ENCODE measurements around the gene TMIGD2.
A peak's percentile ranks its signal among the peaks of the same experiment; 100 is the strongest.
"Not testable (repeated sequence)": the region's sequence is repeated elsewhere in the genome, so short reads cannot be mapped to it uniquely, and the experiment has no call there.

TMIGD2 gene

DNA sequence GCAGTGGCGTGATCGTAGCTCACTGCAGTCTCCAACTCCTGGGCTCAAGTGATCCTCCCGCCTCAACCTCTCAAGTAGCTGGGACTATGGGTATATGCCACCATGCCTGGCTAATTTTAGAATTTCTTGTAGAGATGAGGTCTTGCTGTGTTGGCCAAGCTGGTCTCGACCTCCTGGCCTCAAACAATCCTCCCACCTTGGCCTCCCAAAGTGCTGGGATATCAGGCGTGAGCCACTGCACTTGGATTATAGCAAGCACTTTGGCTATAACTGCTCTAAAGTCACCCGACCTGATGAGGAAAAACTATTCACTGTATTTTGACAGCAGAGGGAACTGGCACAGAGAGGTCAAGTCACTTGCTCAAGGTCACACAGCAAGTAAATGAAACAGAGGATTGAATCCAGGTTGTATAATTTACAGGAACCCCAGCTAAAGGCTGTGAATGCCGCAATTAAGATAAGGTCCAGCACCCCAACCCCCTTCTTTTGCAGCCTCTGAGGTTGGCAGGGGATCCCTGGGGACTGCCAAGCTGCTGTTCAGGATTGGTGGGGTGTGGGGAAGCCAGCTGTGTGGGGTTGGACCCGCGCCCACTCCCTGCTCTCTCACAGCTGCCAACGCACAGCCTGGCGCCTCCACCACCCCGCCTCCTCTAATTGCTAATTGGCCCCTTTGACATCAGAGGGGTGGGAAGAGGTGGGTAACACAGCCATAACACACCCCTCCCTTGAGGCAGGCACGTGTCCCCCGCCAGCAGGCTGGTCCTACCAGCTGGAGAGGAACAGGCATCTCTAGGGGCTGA, 6.0 kb downstream of the TMIGD2 start:
- no peak for DNase-seq

DNA sequence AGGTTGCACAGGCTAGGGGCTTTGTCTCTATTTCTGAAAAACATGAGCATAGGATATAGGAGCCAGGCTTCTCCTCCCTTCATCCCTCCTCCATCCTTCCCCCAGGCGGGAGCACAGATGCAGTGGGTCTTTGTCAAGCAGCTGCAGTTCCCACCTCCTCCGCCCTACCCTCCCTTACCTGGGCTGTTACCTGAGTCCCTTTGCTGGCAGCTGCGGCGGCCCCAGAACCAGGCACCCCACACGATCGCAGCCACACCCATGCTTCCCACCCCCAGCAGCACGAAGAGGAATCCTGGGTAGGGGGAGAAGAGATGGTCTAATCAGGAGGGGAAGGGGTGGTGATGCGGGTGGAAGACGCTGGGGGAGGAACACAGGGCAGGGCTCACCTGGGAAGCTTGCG, 7.8 kb downstream of the TMIGD2 start:
- DNase-seq = no peak

DNA sequence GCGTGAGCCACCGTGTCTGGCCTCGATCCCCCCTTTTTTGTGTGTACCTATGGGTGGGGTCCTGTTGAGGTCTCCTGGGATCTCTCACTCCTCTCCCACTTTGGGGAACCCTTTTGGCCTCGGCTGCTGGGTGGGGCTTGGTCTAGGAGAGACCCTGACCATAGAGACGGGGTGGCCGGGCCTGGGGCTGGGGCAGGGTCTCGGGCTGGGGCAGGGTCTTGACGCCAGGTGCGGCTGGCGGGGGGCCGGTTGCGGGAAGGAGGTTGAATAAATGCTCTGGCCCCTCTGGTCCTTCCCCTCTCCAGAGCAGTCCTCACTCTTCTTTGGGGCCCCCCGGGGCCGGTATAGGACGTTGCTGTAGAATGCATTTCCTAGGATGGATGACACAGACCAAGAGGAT, 9.7 kb downstream of the TMIGD2 start:
- DNase-seq = no peak

DNA sequence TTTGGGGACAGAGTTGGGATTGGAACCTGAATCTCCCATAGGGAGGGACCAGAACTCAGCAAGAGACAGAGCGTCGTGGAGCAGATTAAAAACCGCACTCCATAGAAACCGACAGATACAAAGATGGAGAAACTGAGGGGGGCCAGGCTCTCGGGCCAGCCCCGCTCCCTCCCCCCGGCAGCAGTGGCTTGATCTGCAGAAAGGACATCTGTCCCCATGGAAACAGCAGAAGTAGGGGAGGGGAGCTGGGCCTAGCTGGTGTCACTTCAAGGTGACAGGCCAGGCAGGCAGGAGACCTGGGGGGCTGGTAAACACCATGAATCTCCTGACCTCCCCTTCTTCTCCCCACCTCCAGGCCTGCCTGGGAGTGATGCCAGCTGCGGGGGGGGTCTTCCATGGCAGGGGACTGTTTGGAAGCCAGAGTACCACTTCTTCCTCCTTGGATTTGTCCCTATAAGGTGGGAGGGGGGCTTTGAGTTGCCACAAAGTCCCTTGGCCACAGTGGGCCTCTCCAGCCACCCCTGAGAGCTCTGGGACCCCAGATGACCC, 10.9 kb downstream of the TMIGD2 start:
- no peak for DNase-seq

DNA sequence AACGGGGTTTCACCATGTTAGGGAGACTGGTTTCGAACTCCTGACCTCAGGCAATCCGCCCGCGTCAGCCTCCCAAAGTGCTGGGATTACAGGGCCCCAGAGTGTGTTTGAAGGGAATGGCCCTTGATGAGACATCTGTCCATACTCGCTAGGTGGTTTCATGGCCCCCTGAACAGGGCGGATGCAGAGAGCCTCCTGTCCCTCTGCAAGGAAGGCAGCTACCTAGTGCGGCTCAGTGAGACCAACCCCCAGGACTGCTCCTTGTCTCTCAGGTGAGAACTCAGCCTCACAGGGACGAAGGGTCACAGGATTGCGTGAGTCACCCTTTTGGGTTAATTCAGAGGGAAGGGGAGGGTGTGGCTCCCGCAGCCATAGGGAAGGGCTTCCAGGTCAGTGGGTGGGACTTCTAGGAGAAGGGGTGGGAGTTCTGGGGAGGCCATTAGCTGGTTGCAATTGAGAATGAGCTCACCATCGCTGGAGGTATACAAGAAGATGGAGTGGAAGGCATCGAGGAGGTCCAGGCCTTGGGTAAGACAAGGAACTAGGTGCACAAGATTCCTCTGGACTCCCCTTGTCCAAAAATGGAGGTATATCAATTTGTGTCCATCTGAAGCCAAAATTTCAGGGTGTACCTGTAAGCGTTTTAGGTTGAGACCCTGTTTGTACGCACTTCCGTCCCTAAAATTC, 14.0 kb downstream of the TMIGD2 start:
- no peak for DNase-seq

DNA sequence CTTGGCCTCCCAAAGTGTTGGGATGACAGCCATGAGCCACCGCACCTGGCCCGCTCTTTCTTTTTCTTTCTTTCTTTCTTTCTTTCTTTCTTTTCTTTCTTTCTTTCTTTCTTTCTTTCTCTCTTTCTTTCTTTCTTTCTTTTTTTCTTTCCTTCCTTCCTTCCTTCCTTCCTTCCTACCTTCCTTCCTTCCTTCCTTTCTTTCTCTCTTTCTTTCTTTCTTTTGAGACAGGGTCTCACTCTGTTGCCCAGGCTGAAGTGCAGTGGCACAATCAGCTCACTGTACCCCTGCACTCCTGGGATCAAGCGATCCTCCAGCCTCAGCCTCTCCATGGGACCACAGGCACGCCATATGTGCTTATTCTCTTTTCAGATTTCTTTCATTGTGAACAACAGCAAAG, 16.0 kb downstream of the TMIGD2 start:
- not testable (repeated sequence) for DNase-seq

DNA sequence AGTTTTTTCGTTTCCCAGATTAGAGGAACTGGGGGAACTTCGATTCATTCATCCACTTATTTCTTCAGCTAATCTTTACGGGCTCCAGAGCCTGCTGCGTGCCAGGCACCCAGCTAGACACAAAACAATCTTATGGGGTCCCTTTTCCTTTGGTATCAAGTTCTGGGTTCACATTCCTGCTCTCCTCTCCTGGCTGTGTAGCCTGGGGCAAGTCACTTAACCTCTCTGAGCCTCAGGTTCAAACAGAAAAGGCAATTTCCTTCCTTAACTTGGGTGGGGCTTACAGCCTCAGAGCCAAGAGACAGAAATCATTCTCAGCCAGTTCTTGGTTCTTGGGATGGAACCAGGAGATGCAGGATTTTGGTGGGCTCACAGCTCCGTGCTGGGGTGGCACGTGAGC, 17.2 kb downstream of the TMIGD2 start:
- DNase-seq = no peak

DNA sequence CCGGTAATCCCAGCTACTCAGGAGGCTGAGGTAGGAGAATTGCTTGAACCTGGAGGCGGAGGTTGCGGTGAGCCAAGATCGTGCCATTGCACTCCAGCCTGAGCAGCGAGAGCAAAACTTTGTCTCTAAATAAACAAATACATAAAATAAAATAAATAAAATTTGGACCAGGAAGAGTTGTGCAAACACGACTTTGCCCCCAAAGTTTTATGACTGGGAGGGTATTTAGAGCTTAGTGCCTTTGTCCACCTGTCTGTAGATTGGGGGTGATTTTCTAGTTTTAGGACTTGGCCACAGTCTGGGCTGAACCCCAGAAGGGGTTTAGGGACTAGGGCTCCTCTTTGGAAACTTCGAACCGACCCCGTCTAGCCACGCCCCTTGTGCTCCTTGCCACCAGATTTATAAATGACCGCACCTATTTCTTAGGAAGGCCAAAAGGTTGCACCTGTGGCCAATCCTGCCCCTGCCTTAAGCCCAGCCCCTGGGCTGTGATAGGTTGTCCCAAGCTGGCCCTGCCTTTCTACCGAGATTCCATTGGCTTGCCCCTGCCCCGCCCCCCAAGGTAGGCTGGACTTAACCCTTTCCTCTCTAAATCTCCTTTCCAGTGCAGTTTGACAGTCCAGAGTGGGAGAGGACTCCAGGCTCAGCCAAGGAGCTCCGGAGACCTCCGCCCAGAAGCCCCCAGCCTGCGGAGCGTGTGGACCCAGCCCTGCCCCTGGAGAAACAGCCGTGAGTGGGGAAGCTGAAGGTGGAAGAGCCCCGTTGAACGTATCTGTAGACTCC, 17.8 kb downstream of the TMIGD2 start:
- DNase-seq = peak; percentile 41

DNA sequence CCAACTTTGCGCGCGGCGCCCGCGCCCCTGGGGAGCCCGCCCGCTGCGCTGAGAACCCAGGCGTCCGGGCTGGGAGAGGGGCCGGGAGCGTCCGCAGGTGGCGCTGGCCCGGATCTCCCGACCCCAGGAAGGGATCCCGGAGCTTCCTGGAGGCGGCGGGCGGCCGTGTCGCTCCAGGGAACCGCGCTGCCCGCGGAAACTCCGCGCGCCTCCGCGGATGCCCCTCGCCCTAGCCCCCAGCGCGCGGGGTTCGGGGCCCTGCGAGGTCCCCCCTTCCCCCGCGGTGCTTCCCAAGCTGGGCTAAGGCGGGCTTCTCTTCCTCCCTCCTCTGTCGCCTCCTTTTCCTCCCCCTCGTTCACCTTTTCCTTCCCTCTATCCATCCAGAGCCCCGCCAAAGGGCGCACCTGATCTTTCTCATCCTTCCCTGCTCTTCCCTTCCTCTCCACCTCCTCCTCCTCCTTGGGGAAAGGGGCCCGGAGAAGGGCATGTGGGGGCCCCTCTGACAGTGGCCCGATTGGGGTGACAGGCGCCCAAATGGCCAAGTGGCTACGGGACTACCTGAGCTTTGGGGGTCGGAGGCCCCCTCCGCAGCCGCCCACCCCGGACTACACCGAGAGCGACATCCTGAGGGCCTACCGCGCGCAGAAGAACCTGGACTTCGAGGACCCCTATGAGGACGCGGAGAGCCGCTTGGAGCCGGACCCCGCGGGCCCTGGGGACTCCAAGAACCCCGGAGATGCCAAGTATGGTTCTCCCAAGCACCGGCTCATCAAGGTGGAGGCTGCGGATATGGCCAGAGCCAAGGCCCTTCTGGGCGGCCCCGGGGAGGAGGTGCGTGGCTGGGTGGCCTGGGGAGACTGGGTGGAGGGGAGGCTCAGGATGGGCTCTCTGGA, 22.4 kb downstream of the TMIGD2 start:
- DNase-seq = no peak

DNA sequence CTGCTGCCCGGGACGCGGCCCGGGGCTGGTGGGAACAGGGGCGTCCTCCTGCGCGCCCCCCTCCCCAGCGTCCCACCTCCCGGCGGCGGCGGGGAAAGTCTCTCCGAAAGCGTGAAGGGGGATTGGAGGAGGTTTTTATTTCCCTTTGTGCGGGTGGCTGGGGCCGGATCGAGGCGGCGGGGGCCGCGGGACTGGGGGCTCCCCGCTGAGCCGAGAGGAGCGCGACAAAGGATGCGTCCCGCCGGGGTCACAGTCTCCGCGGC, 23.0 kb downstream of the TMIGD2 start:
- no peak for DNase-seq

DNA sequence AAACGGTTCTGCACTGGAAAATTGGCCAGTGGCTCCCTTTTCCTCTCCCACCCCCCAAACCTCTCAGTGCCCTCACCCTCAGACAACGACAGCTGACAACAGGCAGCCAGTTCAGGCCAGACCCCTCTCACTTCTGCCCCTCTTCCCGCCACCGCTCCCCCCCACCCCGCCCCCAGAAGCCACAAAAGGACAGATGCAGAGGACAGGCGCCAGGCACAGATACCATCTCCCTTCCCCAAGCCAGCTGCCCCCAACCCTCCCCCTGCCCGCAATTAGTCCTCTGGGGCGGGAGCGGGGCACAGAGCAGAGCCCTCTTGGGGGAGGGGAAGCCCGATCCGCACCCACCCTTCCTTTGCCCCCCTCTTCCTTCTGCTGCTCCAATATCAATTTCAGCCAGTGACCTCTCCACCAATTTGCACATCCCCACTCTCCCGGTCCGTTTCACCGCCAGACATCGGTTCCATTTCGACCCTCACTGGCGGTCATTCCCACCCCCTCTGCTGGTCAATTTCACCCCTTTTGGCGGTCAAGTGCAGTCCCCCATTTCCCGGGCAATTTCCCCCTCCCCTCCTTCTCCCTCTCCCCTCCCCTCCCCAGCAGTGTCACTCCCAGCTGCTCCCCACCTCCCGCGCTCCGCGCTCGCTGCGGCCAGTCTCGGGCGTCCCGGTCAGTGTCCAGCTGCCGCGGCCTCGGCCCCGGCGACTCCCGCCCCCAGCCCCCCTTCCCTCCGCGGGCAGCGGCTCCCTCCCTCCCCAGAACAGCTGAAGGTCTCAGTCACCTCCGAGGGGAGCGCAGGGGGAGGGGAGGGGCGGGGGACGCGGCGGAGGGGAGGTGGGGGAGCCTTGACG, 23.5 kb downstream of the TMIGD2 start, which contains the start of gene SHD:
SHD (plus strand) TSS at position 848 of the 848 bp plus-strand sequence. CDS start 798 bp downstream, outside the sequence.
- DNase-seq = no peak

DNA sequence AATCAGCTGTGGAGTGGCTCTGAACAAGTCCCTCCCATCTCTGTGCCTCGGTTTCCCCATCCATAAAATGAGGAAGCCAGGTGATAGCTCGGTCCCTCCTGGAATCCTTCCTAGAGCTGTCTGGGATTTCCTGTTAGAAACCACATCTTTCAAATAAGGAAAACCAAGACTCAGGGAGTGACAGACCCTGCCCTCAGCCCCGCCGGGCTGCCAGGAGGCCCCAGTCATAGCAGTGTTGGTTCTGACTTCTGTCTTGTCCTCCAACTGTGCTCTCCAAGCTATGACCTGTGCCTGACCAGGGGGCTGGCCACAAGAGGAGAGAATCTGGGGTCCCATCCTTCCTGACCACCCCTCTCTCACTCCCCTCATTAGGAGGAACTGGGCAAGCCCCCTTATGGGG, 24.2 kb downstream of the TMIGD2 start:
- no peak for DNase-seq

DNA sequence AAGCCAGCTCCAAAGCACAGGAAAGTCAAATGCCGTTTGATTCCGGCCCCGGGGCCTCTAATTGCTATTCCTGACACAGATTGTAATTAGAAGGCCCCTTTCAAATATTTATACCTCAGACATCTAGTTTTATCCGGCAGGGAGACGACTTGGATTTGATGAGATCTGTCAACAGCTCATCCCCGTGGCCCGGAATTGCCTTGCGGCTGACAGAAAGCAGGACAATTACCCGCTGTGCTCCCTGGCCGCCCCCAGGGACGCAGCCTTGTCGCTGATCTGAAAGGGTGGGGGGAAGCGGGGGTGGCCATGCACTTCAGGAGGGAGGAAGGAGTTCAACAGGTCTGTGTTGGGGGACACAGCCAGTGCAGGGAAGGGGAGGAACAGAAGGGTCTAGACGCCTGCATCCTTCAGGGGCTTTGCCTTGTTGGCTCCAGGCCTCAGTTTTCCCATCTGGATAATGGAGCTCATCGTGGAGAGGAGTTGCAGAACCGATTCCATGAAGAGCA, 24.9 kb downstream of the TMIGD2 start:
- no peak for DNase-seq

DNA sequence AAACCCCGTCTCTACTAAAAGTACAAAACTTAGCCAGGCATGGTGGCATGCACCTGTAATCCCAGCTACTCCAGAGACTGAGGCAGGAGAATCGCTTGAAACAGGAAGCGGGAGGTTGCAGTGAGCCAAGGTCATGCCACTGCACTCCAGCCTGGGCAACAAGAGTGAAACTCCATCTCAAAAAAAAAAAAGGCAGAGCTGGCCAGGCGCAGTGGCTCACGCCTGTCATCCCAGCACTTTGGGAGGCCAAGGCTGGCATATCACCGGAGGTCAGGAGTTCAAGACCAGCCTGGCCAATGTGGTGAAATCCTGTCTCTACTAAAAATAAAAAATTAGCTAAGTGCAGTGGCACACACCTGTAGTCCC, 27.9 kb downstream of the TMIGD2 start:
- DNase-seq = not testable (repeated sequence)

DNA sequence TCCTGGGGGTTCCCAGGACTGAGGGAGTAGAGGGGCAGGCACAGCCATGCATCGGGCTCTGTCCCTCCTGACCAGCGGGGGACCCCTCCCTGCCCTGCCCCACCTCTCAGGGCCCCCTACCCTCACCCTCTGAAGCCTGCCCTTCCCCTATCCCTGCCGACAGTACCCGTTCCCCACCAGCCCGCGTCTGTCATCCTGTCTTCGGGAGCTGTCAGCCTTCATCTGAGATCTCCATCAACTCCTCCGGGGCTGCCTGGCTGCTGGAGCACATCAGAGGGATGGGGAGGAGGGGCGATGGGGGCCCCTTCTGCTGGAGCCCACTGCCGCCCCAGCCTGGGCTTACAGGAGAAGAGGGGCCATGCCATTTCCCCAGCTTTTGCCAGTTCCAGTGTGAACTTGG, 29.3 kb downstream of the TMIGD2 start:
- no peak for DNase-seq

DNA sequence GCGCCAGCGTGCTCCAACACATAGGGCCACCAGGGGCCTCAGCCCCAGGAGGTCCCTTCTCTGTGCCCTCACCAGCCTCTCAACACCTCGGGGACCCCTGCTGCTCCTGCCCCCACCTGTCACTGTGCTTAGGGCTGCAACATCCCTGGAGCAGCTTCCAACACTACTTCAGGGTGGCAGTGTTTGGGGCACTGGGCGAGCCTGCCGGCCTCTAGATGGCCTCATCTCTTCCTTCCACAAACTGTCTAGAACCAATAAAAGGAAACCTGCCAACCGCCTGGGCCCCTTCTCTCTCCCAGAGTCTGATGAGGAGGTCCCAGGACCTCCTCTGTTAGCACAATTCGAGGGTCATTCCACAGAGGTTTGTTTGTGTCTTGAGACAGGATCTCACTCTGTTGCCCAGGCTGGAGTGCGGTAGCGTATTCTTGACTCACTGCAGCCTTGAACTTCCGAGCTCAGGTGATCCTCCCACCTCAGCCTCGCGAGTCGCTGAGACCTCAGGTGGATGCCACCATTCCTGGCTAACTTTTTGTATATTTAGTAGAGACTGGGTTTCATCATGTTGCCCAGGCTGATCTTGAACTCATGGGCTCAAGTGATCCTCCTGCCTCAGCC, 33.3 kb downstream of the TMIGD2 start:
- DNase-seq = no peak

DNA sequence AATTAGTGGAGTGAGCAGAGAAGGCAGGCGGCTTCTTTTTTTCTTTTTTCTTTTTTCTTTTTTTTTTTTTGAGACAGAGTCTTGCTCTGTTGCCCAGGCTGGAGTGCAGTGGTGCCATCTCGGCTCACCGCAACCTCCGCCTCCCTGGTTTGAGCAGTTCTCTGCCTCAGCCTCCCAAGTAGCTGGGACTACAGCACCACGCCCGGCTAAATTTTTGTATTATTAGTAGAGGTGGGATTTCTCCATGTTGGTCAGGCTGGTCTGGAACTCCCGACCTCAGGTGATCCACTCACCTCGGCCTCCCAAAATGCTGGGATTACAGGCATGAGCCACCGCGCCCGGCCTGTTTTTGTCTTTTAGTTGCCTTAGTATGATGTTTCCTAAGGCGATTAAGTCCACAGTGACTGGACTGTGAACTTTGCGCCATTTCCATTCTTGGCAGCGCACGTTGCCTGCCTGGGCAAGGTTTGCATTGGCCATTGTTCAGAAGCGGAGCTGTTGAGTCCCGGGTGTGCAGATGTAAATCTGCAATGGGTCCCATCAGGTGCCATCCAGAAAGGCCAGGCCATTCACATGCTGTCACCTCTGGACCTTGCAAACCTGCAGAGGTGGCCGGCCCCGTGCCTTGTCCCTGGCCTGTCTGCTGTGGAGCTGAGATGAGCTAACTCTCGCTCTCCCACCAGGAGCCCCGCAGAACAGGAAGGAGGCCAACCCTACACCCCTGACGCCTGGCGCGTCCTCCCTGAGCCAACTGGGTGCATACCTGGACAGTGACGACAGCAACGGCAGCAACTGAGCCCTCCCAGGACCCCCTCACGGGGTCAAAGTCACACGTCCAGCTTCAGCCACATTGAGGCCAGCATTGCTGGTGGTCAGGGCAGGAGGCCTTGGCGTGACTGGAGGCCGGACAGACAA, 34.0 kb downstream of the TMIGD2 start:
- DNase-seq = no peak

DNA sequence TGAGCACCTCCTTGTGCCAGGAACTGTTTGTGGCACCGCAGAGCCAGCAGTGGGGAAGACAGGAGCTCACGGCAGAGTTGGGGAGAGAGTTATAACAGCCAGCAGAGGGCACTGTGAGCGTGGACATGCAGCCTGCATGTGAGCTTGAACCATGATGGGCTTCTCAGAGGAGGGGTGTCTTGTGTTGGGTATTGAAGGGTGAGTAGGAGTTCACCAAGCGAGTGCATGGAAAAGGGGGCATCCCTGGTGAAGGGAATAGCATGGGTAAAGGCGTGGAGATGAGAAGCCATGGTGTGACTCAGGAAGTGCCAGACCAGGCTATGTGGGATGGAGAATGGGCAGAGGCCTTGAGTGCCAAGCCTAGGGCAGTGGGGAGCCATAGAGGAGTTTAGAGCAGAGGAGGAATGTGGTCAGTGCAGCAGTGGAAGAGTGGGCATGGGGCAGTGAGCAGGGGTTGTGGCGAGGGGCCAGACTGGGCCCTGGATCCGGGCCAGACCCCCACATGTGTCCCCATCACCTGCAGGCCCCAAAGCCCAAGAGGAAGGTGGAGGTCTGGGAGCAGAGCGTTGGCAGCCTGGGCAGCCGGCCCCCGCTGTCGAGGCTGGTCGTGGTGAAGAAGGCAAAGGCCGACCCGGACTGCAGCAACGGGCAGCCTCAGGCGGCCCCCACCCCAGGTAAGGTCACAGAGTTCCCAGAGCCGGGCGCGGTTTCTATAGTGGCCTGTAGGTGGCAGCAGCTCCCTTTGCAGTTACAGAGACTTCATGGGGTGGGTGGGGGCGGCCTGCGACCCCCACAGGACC, 34.9 kb downstream of the TMIGD2 start:
- DNase-seq = peak; percentile 72
